GM12875 (cell line): ENCODE data around the gene FERMT2.

ENCODE experiments used
- H3K4me3 ChIP-seq: one replicate; pipeline ENCODE4 v1.5.1; 2011; ENCODE audit warnings: low read depth, low read length, control low read depth
- TF ChIP-seq, protein P1 (sequence below): IDR thresholded peaks from 2 replicates; pipeline ENCODE4 v1.5.1; 2011; ENCODE audit warnings: low read depth, mild to moderate bottlenecking, control low read depth, inconsistent platforms, low read length, moderate library complexity, borderline replicate concordance; ENCODE audit not compliant: insufficient read depth

FERMT2 gene

GRCh38 chr14:52860209-52860608, 90.6 kb downstream of the FERMT2 start:
- H3K4me3 ChIP-seq = no peak overlapping the region
- TF ChIP-seq, protein P1, sequence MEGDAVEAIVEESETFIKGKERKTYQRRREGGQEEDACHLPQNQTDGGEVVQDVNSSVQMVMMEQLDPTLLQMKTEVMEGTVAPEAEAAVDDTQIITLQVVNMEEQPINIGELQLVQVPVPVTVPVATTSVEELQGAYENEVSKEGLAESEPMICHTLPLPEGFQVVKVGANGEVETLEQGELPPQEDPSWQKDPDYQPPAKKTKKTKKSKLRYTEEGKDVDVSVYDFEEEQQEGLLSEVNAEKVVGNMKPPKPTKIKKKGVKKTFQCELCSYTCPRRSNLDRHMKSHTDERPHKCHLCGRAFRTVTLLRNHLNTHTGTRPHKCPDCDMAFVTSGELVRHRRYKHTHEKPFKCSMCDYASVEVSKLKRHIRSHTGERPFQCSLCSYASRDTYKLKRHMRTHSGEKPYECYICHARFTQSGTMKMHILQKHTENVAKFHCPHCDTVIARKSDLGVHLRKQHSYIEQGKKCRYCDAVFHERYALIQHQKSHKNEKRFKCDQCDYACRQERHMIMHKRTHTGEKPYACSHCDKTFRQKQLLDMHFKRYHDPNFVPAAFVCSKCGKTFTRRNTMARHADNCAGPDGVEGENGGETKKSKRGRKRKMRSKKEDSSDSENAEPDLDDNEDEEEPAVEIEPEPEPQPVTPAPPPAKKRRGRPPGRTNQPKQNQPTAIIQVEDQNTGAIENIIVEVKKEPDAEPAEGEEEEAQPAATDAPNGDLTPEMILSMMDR = no peak

- TF ChIP-seq, protein P1 = no peak
- no peak overlapping the region for H3K4me3 ChIP-seq
Observed at GRCh38 chr14:52856139-52856538, 94.7 kb downstream of the FERMT2 start.

DNA sequence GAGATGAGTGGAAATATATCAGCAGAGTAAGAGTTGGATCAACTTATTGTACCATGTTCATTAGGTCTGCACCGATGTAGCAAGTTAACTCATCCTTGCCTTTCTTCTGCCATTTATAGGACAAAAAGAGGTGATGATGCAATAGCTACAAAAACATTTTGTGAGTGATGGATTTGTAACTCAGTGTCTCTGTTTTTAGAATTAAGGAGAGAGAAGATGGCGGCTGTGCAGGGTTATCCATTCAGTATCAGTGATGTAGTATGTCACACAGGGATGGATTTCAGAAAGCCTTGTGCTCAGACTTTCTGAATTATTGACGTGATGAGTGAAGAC, 97.4 kb downstream of the FERMT2 start:
- H3K4me3 ChIP-seq = no peak overlapping the region
- TF ChIP-seq, protein P1 = no peak

GRCh38 chr14:52852810-52853521, 97.9 kb downstream of the FERMT2 start:
- H3K4me3 ChIP-seq = no peak overlapping the region
- TF ChIP-seq, protein P1 = no peak

- TF ChIP-seq, protein P1 = no peak
- no peak overlapping the region for H3K4me3 ChIP-seq
Observed at GRCh38 chr14:52850451-52850909, 100.4 kb downstream of the FERMT2 start.

DNA sequence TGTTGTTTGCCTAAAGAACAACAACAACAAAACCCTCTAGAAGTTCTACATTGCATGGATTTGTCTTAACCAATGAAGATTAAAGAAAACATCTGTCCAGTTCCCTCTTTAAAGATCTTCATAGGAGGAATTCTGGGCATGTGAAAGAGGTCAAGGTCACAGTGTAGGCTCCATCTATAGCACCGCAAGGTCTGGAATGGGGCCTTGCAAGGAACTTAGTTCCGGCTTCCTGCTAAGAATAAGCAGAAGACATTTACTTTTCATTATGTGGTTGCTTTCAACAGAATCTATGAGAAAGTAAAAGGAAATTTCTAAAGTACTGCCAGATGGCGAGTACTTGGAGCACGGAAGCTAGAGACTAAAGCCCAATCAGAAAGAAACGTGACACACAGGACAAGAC, 102.2 kb downstream of the FERMT2 start:
- H3K4me3 ChIP-seq = no peak overlapping the region
- TF ChIP-seq, protein P1 = no peak

GRCh38 chr14:52846591-52846990, 104.3 kb downstream of the FERMT2 start:
- TF ChIP-seq, protein P1 = no peak

More at GRCh38 chr14:52846591-52846990, 104.3 kb downstream of the FERMT2 start:
- H3K4me3 ChIP-seq = no peak overlapping the region
